Mononuclear cell (primary cell): ENCODE measurements around the gene RSPH1. TPM values are rescaled to one million over a fixed set of nuclear protein-coding genes. Genes with fewer than 3 reads are reported as not detected.

Source experiments
- H3K27me3 ChIP-seq: 2 replicates; pipeline ENCODE4 v1.6.0; 2011; ENCODE audit warnings: low read length, control low read depth; ENCODE audit not compliant: insufficient read depth
- H3K4me1 ChIP-seq: 2 replicates; pipeline ENCODE4 v1.5.1; 2011; ENCODE audit warnings: mild to moderate bottlenecking, low read length, control low read depth; ENCODE audit not compliant: insufficient read depth
- H3K4me3 ChIP-seq: 2 replicates; pipeline ENCODE4 v1.5.1; 2011; ENCODE audit warnings: mild to moderate bottlenecking, low read length, moderate library complexity
- H3K9me3 ChIP-seq: 2 replicates; pipeline ENCODE4 v1.5.1; 2011; ENCODE audit warnings: low read depth, mild to moderate bottlenecking, control low read depth, low read length
- total RNA-seq: library from RNA; depleted of rRNA; stranded (reverse); fragments of >200 nt; gene quantifications from one replicate; pipeline ENCODE4 v1.2.3, GENCODE V29; 2012

The RSPH1 gene
- total RNA-seq, 1 donor: 0.10 TPM

GRCh38 chr21:42461185-42461520 lies 34.9 kb downstream of the RSPH1 start:
- H3K4me3 ChIP-seq: no peak overlapping the region
- no peaks in the 10 kb centered on the region for H3K9me3 ChIP-seq
- H3K4me1 ChIP-seq: peaks cover 53% of the 10 kb centered on the region
- no peaks in the 10 kb centered on the region for H3K27me3 ChIP-seq

- peaks cover 49% of the 10 kb centered on the region for H3K4me1 ChIP-seq
- H3K27me3 ChIP-seq: no peaks in the 10 kb centered on the region
- no peaks in the 10 kb centered on the region for H3K9me3 ChIP-seq
- H3K4me3 ChIP-seq: no peak overlapping the region
Observed at GRCh38 chr21:42460391-42461184, 35.4 kb downstream of the RSPH1 start.

DNA sequence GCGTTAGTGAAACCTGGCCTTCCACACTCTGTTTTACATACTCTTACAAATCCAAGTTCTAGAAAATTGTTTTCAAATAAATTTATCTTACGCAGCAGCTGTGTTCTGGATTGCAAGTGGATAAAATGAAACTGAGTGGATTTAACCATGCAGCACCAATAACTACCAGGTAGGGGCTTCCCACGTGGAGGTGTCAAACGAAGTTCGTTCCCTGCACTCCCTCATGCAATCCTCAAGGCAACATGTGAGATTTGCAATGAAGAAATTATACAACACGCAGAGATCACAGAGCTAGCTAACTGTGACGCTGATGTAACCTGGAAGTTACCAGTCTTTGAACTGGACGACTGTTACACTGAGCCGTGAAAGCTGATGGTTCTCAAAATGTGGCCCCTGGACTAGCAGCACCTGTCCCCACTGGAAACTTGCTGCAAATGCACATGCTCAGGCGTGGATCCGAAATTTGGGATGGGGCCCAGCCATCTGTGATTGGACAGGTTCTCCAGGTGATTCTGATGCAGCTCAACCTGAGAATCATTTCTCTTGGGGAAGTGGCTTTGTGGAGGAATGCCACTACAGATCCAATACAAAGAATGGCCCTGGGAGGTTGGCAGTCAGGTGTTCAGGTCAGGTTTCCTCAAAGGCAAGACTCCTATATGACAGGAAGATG lies 36.3 kb downstream of the RSPH1 start:
- Histone ChIP-seq H3K27me3 (no peaks in the 10 kb centered on the region), H3K9me3 (no peaks in the 10 kb centered on the region), H3K4me1 (peaks cover 39% of the 10 kb centered on the region), H3K4me3 (no peak overlapping the region)

DNA sequence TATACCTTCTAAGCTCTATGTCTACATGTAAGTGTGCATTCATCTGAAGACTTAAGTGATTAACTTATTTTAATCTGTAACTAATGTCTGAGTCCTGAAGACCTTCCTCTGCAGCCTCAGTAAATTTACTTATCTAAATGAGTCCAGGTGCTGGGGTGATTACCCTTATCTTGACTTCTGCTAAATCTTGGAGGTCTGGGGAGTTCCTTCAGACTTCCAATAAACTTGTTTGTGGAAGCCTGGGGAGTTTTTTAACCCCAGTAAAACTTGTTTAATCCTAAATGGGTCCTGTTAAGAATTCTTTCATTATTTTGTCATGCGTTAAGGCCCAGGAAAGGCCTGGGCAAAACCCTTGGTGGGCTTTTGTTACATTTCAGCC lies 37.0 kb downstream of the RSPH1 start:
- Histone ChIP-seq H3K27me3 (no peaks in the 10 kb centered on the region), H3K4me1 (peaks cover 33% of the 10 kb centered on the region), H3K9me3 (no peaks in the 10 kb centered on the region), H3K4me3 (no peak overlapping the region)

DNA sequence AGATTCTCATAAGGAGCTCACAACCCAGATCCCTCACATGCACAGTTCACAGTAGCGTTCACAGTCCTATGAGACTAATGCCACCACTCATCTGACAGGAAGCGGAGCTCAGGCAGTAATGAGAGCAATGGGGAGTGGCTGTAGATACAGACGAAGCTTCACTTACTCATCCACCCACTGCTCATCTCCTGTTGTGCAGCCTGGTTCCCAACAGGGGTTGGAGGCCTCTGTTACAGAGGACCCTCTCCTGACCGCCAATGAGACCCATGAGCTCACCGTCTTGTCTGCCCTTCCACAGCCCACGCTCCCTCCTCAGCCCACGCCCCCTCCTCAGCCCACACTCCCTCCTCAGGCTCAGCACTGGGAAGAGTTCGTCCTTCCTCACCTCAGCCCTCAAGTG lies 39.6 kb downstream of the RSPH1 start:
- Histone ChIP-seq H3K27me3 (no peaks in the 10 kb centered on the region), H3K4me3 (no peak overlapping the region), H3K9me3 (no peaks in the 10 kb centered on the region), H3K4me1 (peaks cover 18% of the 10 kb centered on the region)

- H3K9me3 ChIP-seq: no peaks in the 10 kb centered on the region
- H3K4me3 ChIP-seq: no peak overlapping the region
- H3K27me3 ChIP-seq: no peaks in the 10 kb centered on the region
- H3K4me1 ChIP-seq: peaks cover 12% of the 10 kb centered on the region
Observed at GRCh38 chr21:42455754-42456440, 40.1 kb downstream of the RSPH1 start.

DNA sequence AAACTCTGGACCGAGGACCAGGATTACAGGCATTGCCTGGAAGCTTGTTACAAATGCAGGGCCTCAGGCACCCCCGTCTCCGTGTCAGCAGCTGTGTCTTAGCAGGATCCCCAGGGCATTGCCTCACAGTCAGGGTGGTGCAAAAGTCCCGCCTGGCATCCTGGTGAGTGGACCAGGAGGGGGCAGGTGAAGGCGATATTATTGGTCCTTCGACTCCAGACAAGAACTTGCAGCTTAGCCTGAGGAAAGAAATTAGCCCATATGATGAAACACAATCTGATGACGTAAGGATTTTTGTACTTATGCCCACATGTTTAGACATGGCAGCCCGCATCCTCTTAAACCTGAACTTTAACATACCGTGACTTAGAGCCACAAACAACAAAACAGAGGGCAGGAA lies 40.8 kb downstream of the RSPH1 start:
- no peaks in the 10 kb centered on the region for H3K9me3 ChIP-seq
- peaks cover 10% of the 10 kb centered on the region for H3K4me1 ChIP-seq
- no peak overlapping the region for H3K4me3 ChIP-seq
- H3K27me3 ChIP-seq: no peaks in the 10 kb centered on the region

DNA sequence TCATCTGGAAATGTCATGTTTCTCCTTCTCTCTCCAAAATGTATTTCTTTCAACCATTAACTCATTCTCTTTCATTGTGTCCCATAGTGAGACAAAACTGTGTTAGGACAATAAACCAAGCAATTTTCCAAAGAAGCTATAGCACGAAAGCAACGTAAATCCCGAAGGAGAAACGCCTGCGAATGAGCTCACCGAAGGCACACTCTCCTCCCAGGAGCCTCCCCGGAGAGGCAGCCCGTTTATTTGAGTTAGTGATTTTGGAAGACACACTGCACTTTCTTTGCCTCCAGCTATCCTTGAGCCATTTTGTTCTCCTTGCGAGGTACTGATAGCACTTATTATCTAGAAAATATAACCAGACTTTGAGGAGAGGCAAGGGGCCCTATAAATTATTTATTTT lies 41.2 kb downstream of the RSPH1 start:
- H3K9me3 ChIP-seq: no peaks in the 10 kb centered on the region
- H3K4me3 ChIP-seq: no peak overlapping the region
- H3K4me1 ChIP-seq: peaks cover 10% of the 10 kb centered on the region
- no peaks in the 10 kb centered on the region for H3K27me3 ChIP-seq

- Histone ChIP-seq H3K4me1 (peaks cover 11% of the 10 kb centered on the region), H3K9me3 (no peaks in the 10 kb centered on the region), H3K4me3 (no peak overlapping the region), H3K27me3 (no peaks in the 10 kb centered on the region)
Observed at GRCh38 chr21:42453986-42454570, 41.9 kb downstream of the RSPH1 start.

DNA sequence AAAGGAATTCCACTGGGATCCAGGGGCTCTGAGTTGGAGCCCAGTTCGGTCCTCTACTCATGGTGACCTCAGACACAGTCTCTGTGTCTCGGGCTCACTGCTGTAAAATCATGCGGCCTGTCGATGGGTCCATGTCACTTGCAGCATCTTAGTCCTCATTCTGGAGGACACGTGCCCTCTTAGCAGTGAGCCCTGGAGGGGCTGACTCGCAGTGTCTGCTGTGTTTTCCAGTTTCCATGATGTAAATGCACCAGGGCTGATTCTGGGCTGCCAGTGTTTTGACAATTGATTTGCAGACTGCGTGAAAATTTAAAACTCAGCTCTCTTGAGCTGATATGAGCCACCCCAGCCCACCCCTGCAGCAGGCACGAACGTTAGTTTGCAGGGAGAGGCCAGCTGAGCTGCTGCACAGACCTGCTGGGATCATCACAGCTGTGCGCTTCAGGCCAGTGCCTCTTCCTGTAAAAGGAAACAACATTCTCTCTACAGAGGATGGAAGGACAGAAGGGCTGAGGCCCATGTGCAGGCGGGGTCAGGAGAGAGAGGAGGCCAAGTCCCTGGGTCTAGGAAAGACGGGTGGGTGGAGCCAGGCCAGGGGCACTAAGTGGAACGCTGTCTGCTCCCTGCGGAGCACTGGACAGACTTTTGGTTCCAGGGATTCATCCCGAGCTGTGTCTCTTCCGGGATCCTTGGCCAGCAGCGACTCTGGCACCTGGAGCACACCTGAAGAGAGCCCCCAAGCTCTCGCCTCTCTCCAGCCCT lies 42.6 kb downstream of the RSPH1 start:
- Histone ChIP-seq H3K9me3 (no peaks in the 10 kb centered on the region), H3K4me3 (no peak overlapping the region), H3K27me3 (no peaks in the 10 kb centered on the region), H3K4me1 (peaks cover 11% of the 10 kb centered on the region)

DNA sequence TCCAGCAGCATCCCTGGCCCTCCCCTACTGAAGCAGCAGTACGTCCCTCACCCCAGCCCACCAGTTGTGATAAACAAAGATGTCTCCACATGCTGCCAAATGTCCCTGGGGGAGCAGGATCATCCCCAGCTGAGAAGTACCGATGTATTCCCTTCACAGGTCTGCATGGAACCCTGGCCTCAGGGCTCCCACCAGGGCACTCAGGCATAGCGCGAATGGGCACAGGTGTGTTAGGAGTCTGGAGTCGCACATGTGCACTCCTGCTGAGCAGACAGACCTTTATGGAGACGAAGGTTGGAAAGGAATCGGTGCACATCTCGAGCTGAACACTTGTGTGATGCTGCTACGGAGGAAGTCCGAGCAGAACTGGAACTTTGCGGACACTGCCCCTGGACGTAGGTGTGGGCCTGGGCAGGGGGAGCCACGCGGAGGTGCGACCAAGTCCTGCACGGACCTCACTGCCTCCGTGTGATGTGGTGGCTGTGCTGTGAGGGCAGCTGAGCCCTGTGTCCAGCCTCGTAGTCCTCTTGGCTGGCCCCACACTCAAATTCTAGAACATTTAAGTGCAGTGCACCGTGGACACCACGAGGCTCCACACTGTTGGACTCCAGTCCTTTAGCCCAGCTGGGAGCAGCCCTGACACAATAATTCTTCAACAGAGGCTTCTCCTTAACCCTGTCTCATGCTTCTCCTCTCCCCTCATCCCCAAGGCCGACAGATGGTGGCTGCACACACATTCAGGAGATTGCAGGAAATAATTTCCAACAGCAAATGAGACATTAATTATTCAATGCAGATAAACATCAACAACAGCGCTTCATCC lies 43.4 kb downstream of the RSPH1 start:
- Histone ChIP-seq H3K4me1 (peaks cover 11% of the 10 kb centered on the region), H3K27me3 (no peaks in the 10 kb centered on the region), H3K4me3 (no peak overlapping the region), H3K9me3 (no peaks in the 10 kb centered on the region)

DNA sequence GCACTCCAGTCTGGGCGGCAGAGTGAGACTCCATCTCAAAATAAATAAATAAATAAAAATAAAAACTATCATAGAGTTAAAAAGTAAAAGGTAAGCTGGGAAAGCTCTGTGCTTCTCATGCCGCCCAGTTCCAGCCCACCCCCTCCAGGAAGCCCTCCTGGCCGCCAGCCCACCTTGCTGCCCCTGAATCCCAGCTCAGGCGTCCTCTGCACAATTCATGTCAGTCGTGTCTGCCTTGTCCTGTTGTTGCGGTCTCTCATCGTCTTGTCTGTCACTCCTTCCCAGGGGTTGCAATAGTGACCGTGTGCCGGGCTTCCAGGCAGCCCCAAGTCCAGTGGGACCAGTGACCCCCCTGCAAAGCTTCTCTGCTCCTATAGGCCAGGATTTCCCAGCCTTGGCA lies 44.1 kb downstream of the RSPH1 start:
- Histone ChIP-seq H3K4me3 (no peak overlapping the region), H3K27me3 (no peaks in the 10 kb centered on the region), H3K9me3 (no peaks in the 10 kb centered on the region), H3K4me1 (peaks cover 11% of the 10 kb centered on the region)

- Histone ChIP-seq H3K9me3 (no peaks in the 10 kb centered on the region), H3K4me3 (no peak overlapping the region), H3K27me3 (no peaks in the 10 kb centered on the region), H3K4me1 (peaks cover 11% of the 10 kb centered on the region)
Observed at GRCh38 chr21:42448686-42449085, 47.3 kb downstream of the RSPH1 start.

DNA sequence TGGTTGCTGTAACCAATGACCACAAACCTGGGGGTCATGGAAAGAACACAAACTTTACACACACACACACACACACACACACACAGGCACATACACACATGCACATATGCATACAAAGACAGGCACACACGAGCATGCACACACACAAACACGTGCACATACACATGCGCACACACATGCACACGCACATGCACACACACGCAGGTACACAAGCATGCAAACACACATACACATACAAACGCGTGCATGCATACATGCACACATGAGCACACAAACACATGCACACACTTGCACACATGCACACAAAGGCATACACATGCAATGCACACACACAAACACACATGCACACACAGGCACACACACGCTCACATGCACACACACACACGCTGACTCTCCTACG lies 48.3 kb downstream of the RSPH1 start:
- no peaks in the 10 kb centered on the region for H3K27me3 ChIP-seq
- H3K9me3 ChIP-seq: no peaks in the 10 kb centered on the region
- H3K4me3 ChIP-seq: no peak overlapping the region
- H3K4me1 ChIP-seq: peaks cover 11% of the 10 kb centered on the region
